Neural cell (in vitro differentiated cells): ENCODE results near the gene CDH4. TPM values are rescaled to one million over a fixed set of nuclear protein-coding genes. Genes with fewer than 3 reads are reported as not detected.

Experiments used
- H2AFZ ChIP-seq: fragments of 200-600, 300-800 bp; sonication (generic), shearing (Covaris generic); 2 replicates; pipeline ENCODE4 v1.6.0; 2014; ENCODE audit warnings: low read depth, mild to moderate bottlenecking, antibody characterized with exemption, low read length, moderate library complexity
- H3F3A ChIP-seq: fragments of 200-600 bp; shearing (Covaris generic); 2 replicates; pipeline ENCODE4 v1.6.1; 2016; ENCODE audit warnings: mild to moderate bottlenecking, moderate library complexity, mixed read lengths, antibody characterized with exemption, low read length; ENCODE audit not compliant: insufficient read depth, poor library complexity, severe bottlenecking
- H3K27ac ChIP-seq: fragments of 200-600, 300-800 bp; sonication (generic), shearing (Covaris generic); 2 replicates; pipeline ENCODE4 v1.5.1; 2014; ENCODE audit warnings: mild to moderate bottlenecking, low read length, moderate library complexity
- H3K27me3 ChIP-seq: fragments of 300-800, 200-600 bp; sonication (generic), shearing (Covaris generic); 2 replicates; pipeline ENCODE4 v1.6.0; 2014; ENCODE audit warnings: mild to moderate bottlenecking, low read depth, low read length, moderate library complexity; ENCODE audit not compliant: insufficient read depth
- H3K36me3 ChIP-seq: fragments of 300-800, 200-600 bp; sonication (generic), shearing (Covaris generic); 2 replicates; pipeline ENCODE4 v1.5.1; 2014; ENCODE audit warnings: mild to moderate bottlenecking, antibody characterized with exemption, low read length, moderate library complexity; ENCODE audit not compliant: insufficient read depth
- H3K4me2 ChIP-seq: fragments of 300-800, 200-600 bp; sonication (generic), shearing (Covaris generic); 2 replicates; pipeline ENCODE4 v1.6.0; 2014; ENCODE audit warnings: mild to moderate bottlenecking, low read length
- H3K4me3 ChIP-seq: fragments of 300-800, 200-600 bp; sonication (generic), shearing (Covaris generic); 2 replicates; pipeline ENCODE4 v1.5.1; 2014; ENCODE audit warnings: mild to moderate bottlenecking, low read length, moderate library complexity
- H3K79me2 ChIP-seq: fragments of 200-600 bp; shearing (Covaris generic); replicated peaks from 2 replicates; pipeline ENCODE4 v1.6.0; 2014; ENCODE audit warnings: mild to moderate bottlenecking, low read length, moderate library complexity; ENCODE audit not compliant: insufficient read depth
- H3K9ac ChIP-seq: fragments of 300-800, 200-600 bp; sonication (generic), shearing (Covaris generic); 2 replicates; pipeline ENCODE4 v1.6.1; 2016; ENCODE audit warnings: mild to moderate bottlenecking, low read length, mixed read lengths
- H3K9me2 ChIP-seq: fragments of 200-600 bp; shearing (Covaris generic); 2 replicates; pipeline ENCODE4 v1.6.1; 2016; ENCODE audit warnings: mild to moderate bottlenecking, low read length, mixed read lengths; ENCODE audit not compliant: insufficient read depth
- H3K9me3 ChIP-seq: fragments of 200-600, 300-800 bp; sonication (generic), shearing (Covaris generic); 2 replicates; pipeline ENCODE4 v1.6.1; 2016; ENCODE audit warnings: mild to moderate bottlenecking, mixed run types, low read length, moderate library complexity, mixed read lengths
- H4K20me1 ChIP-seq: fragments of 200-600 bp; shearing (Covaris generic); 2 replicates; pipeline ENCODE4 v1.6.1; 2016; ENCODE audit warnings: mild to moderate bottlenecking, mixed run types; ENCODE audit not compliant: insufficient read depth
- CTCF ChIP-seq: fragments of 450-650 bp; IDR thresholded peaks from 2 replicates; pipeline ENCODE4 v1.5.1; 2014; ENCODE audit warnings: antibody characterized with exemption, mild to moderate bottlenecking, moderate library complexity; ENCODE audit not compliant: poor library complexity, severe bottlenecking
- EP300 ChIP-seq: fragments of 450-650 bp; conservative IDR thresholded peaks from 2 replicates; pipeline ENCODE4 v1.6.1; 2014; ENCODE audit warnings: antibody characterized with exemption, mild to moderate bottlenecking, moderate library complexity; ENCODE audit not compliant: poor library complexity, severe bottlenecking
- EZH2 ChIP-seq: fragments of 200-600, 300-800 bp; shearing (Covaris generic), sonication (generic); IDR thresholded peaks from 2 replicates; pipeline ENCODE4 v1.6.1; 2014; ENCODE audit warnings: antibody characterized with exemption, low read length, borderline replicate concordance, mild to moderate bottlenecking; ENCODE audit not compliant: insufficient read depth, poor library complexity, severe bottlenecking
- MXI1 ChIP-seq: fragments of 450-650 bp; conservative IDR thresholded peaks from 2 replicates; pipeline ENCODE4 v1.6.1; 2014; ENCODE audit warnings: antibody characterized with exemption, mild to moderate bottlenecking; ENCODE audit not compliant: poor library complexity, severe bottlenecking
- REST ChIP-seq: IDR thresholded peaks from 2 replicates; pipeline ENCODE4 v1.6.1; 2012; ENCODE audit warnings: borderline replicate concordance
- SMC3 ChIP-seq: fragments of 450-650 bp; conservative IDR thresholded peaks from 2 replicates; pipeline ENCODE4 v1.6.1; 2014; ENCODE audit warnings: antibody characterized with exemption, mild to moderate bottlenecking, moderate library complexity; ENCODE audit not compliant: poor library complexity
- TAF1 ChIP-seq: IDR thresholded peaks from 2 replicates; pipeline ENCODE4 v1.6.1; 2012; ENCODE audit warnings: low read depth
- polyA plus RNA-seq: library from polyadenylated mRNA; depleted of rRNA; stranded (reverse); fragments of >200 nt; gene quantifications from 2 replicates; pipeline ENCODE4 v1.2.3, GENCODE V29; 2014

The CDH4 gene
- polyA plus RNA-seq, 1 donor from 2014 or later = 24.6 TPM

- no peak overlapping the region for H3K4me3 ChIP-seq
- no peaks in the 10 kb centered on the region for H4K20me1 ChIP-seq
- no peak overlapping the region for H2AFZ ChIP-seq
- no peaks in the 10 kb centered on the region for H3K27me3 ChIP-seq
- no peaks in the 10 kb centered on the region for H3K9me3 ChIP-seq
- no peaks in the 10 kb centered on the region for H3K36me3 ChIP-seq
- H3K27ac ChIP-seq = no peak overlapping the region
- TF ChIP-seq EP300 = no peak
- no peak for TF ChIP-seq SMC3
- no peak for TF ChIP-seq MXI1
- TF ChIP-seq CTCF = no peak
- H3F3A ChIP-seq = no peaks in the 10 kb centered on the region
- H3K4me2 ChIP-seq = no peak overlapping the region
- no peaks in the 10 kb centered on the region for H3K9me2 ChIP-seq
- no peaks in the 10 kb centered on the region for H3K79me2 ChIP-seq
- no peak overlapping the region for H3K9ac ChIP-seq
These were observed 28.9 kb upstream of the CDH4 start for GRCh38 chr20:61223121-61223520.

- Histone ChIP-seq H2AFZ (no peak overlapping the region), H3K9ac (no peak overlapping the region), H3K27me3 (no peaks in the 10 kb centered on the region), H4K20me1 (no peaks in the 10 kb centered on the region), H3K9me2 (no peaks in the 10 kb centered on the region), H3K27ac (no peak overlapping the region), H3K79me2 (no peaks in the 10 kb centered on the region), H3K4me3 (no peak overlapping the region), H3K9me3 (no peaks in the 10 kb centered on the region), H3K4me2 (no peak overlapping the region), H3F3A (no peaks in the 10 kb centered on the region), H3K36me3 (no peaks in the 10 kb centered on the region)
- TF ChIP-seq CTCF (no peak), SMC3 (no peak), EZH2 (no peak), TAF1 (no peak)
These were observed 21.9 kb upstream of the CDH4 start for GRCh38 chr20:61230166-61230565.

- H3K36me3 ChIP-seq = no peaks in the 10 kb centered on the region
- no peaks in the 10 kb centered on the region for H3K79me2 ChIP-seq
- no peak overlapping the region for H2AFZ ChIP-seq
- TF ChIP-seq EP300 (no peak), REST (no peak)
- no peaks in the 10 kb centered on the region for H3F3A ChIP-seq
- H3K9me3 ChIP-seq = no peaks in the 10 kb centered on the region
- no peaks in the 10 kb centered on the region for H3K27me3 ChIP-seq
- no peak overlapping the region for H3K9ac ChIP-seq
- no peak overlapping the region for H3K27ac ChIP-seq
- H4K20me1 ChIP-seq = no peaks in the 10 kb centered on the region
- H3K9me2 ChIP-seq = no peaks in the 10 kb centered on the region
- no peak overlapping the region for H3K4me2 ChIP-seq
- H3K4me3 ChIP-seq = no peak overlapping the region
These were observed 18.5 kb upstream of the CDH4 start for GRCh38 chr20:61233590-61233989.
